ENCODE data around the gene BLZF1. TPM values are rescaled to one million over a fixed set of nuclear protein-coding genes. Genes with fewer than 3 reads are reported as not detected.

Gene BLZF1
- total and polyA plus RNA-seq, 2 of the 8 experiments (the other 6 are each of a cell fraction or from before 2014, with no cell fraction given): 1.8 to 10.3 TPM

DNA sequence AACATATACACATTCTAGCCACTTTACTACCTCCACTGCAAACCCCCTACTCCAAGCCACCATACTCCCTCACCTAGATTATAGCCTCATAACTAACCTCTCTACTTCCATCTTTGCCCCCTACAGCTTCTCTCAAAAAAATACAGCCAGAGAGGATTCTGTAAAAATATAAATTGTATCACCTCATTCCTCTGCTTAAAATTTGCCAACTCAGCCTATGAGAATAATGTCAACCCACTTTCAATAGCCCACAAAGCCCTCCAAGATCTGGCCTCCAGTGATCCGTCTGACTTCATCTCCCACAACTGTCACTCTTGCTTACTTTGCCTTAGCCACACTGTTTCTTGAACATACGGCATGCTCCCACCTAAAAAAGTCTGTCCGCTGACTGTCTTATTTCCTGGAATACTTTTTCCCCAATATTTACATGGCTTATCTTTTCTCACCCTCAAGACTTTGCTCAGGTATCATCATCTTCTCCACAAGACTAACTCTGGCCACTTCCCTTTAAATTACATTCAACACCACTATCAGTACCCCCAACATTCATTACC, 21.9 kb upstream of the BLZF1 start (continued):
- TF ChIP-seq, protein P1, sequence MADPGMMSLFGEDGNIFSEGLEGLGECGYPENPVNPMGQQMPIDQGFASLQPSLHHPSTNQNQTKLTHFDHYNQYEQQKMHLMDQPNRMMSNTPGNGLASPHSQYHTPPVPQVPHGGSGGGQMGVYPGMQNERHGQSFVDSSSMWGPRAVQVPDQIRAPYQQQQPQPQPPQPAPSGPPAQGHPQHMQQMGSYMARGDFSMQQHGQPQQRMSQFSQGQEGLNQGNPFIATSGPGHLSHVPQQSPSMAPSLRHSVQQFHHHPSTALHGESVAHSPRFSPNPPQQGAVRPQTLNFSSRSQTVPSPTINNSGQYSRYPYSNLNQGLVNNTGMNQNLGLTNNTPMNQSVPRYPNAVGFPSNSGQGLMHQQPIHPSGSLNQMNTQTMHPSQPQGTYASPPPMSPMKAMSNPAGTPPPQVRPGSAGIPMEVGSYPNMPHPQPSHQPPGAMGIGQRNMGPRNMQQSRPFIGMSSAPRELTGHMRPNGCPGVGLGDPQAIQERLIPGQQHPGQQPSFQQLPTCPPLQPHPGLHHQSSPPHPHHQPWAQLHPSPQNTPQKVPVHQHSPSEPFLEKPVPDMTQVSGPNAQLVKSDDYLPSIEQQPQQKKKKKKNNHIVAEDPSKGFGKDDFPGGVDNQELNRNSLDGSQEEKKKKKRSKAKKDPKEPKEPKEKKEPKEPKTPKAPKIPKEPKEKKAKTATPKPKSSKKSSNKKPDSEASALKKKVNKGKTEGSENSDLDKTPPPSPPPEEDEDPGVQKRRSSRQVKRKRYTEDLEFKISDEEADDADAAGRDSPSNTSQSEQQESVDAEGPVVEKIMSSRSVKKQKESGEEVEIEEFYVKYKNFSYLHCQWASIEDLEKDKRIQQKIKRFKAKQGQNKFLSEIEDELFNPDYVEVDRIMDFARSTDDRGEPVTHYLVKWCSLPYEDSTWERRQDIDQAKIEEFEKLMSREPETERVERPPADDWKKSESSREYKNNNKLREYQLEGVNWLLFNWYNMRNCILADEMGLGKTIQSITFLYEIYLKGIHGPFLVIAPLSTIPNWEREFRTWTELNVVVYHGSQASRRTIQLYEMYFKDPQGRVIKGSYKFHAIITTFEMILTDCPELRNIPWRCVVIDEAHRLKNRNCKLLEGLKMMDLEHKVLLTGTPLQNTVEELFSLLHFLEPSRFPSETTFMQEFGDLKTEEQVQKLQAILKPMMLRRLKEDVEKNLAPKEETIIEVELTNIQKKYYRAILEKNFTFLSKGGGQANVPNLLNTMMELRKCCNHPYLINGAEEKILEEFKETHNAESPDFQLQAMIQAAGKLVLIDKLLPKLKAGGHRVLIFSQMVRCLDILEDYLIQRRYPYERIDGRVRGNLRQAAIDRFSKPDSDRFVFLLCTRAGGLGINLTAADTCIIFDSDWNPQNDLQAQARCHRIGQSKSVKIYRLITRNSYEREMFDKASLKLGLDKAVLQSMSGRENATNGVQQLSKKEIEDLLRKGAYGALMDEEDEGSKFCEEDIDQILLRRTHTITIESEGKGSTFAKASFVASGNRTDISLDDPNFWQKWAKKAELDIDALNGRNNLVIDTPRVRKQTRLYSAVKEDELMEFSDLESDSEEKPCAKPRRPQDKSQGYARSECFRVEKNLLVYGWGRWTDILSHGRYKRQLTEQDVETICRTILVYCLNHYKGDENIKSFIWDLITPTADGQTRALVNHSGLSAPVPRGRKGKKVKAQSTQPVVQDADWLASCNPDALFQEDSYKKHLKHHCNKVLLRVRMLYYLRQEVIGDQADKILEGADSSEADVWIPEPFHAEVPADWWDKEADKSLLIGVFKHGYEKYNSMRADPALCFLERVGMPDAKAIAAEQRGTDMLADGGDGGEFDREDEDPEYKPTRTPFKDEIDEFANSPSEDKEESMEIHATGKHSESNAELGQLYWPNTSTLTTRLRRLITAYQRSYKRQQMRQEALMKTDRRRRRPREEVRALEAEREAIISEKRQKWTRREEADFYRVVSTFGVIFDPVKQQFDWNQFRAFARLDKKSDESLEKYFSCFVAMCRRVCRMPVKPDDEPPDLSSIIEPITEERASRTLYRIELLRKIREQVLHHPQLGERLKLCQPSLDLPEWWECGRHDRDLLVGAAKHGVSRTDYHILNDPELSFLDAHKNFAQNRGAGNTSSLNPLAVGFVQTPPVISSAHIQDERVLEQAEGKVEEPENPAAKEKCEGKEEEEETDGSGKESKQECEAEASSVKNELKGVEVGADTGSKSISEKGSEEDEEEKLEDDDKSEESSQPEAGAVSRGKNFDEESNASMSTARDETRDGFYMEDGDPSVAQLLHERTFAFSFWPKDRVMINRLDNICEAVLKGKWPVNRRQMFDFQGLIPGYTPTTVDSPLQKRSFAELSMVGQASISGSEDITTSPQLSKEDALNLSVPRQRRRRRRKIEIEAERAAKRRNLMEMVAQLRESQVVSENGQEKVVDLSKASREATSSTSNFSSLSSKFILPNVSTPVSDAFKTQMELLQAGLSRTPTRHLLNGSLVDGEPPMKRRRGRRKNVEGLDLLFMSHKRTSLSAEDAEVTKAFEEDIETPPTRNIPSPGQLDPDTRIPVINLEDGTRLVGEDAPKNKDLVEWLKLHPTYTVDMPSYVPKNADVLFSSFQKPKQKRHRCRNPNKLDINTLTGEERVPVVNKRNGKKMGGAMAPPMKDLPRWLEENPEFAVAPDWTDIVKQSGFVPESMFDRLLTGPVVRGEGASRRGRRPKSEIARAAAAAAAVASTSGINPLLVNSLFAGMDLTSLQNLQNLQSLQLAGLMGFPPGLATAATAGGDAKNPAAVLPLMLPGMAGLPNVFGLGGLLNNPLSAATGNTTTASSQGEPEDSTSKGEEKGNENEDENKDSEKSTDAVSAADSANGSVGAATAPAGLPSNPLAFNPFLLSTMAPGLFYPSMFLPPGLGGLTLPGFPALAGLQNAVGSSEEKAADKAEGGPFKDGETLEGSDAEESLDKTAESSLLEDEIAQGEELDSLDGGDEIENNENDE (IDR thresholded peaks at IDR 0.05; ENCODE audit: insufficient replicate concordance, low read length): no peak
- no peak for TF ChIP-seq SP1 (IDR thresholded peaks at IDR 0.05; ENCODE audit: low read depth, low read length)
